HL-60/S4 treated with phorbol 12-myristate 13-acetate at 8.2 ng/mL for 4 days and 3 days (cell line): ENCODE data around the gene PLAAT5.

Experiments
- in situ Hi-C: fragments of 300-500 bp; cut with MboI; formaldehyde crosslinking; loops from 2 replicates; pipeline ENCODE4 v1.15.0; 2022; ENCODE audit warnings: low sequenced_read_pairs

PLAAT5 gene

DNA sequence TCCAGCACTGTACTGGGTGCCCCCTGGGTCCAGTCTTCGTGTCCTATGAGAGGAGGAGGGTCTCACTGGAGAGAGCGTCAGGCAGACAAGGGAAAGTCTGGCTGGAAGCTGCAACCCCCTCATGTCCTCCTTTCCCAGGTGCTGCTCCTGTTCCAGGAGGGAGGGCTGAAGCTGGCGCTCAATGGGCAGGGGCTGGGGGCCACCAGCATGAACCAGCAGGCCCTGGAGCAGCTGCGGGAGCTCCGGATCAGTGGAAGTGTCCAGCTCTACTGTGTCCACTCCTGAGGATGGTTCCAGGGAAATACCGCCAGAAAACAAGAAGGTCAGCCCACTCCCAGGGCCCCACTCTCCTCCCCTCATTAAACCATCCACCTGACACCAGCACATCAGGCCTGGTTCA is 25.1 kb upstream of the PLAAT5 start:
- in situ Hi-C loops, result no loop called here

DNA sequence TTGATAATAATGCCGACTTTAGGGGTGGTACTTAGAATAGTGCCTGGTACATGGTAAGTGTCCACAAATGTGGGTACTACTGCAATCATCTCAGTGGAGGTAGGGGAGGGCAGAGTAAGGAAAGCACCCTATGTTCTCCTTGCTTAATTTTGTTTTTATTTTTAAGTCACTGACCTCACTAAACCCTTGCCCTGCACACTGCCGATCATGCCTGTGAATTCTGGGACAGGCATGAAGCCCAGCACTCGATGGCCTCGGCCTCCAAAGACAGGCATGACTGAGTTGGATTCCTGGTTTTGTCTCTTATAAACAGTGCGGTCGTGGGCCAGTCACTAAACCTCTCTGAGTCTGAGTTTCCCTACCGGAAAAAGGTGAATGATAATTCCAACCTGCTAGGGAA is 21.8 kb upstream of the PLAAT5 start:
- in situ Hi-C loops, result no loop called here

DNA sequence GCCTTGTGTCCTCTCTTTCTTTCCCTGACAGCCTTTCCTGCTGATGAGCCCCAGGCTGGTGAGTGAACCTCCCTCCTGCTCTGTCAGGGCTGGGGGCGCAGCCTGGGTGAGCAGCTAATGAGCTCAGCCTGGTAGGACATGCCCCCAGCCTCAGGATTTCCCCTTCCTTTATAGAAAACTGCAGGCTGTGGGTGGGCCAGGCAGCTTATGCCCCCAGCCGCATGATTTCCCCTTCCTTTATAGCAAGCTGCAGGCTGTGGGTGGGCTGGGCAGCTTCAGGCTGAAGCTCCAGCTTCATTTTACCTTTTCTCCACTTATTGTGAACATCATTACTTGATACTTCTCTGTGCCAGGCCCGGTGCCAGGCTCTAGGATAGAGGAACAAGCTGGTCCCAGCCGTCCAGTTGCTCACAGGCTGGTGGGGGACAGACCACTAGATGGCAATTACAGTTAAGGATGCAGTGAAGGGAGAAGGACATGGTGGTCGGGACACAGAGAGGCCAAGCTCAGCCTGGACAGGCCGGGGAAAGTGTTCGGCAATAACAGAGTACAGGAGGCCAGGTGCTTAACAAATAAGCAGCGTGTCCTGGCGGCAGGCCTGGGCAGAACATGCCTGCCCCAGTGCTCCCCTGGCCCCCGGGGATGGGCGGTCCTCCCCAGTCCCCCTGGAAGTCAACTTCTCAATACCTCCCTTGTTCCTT is 20.2 kb upstream of the PLAAT5 start:
- in situ Hi-C loops, result no loop called here

GRCh38 chr11:63510360-63511047 is 19.5 kb upstream of the PLAAT5 start:
- in situ Hi-C loops, result no loop called here

GRCh38 chr11:63508745-63509144 is 17.8 kb upstream of the PLAAT5 start:
- in situ Hi-C loops, result no loop called here

- in situ Hi-C loops, result no loop called here
Observed at GRCh38 chr11:63508009-63508408, 17.0 kb upstream of the PLAAT5 start.

GRCh38 chr11:63507511-63507910 is 16.5 kb upstream of the PLAAT5 start:
- in situ Hi-C loops, result no loop called here

DNA sequence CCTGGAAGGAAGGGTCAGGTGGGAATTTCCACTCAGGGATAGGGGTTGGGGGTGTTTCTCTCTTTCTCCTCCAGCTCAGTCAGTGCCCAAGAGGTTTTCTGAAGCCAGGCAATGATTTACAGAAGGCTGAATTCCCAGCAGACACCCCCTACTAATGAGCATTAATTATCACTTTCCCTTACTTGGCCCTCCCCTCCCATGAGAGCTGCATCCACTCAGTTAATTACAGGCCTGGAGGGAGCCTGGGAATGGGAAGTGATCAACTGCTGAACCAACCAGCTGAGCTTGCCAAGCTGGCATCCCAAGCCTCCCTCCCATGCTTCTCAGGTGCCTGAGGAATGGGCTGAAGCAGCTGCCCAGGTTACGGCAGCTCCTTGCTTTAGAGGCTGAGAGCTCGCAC is 15.9 kb upstream of the PLAAT5 start:
- in situ Hi-C loops, result no loop called here

DNA sequence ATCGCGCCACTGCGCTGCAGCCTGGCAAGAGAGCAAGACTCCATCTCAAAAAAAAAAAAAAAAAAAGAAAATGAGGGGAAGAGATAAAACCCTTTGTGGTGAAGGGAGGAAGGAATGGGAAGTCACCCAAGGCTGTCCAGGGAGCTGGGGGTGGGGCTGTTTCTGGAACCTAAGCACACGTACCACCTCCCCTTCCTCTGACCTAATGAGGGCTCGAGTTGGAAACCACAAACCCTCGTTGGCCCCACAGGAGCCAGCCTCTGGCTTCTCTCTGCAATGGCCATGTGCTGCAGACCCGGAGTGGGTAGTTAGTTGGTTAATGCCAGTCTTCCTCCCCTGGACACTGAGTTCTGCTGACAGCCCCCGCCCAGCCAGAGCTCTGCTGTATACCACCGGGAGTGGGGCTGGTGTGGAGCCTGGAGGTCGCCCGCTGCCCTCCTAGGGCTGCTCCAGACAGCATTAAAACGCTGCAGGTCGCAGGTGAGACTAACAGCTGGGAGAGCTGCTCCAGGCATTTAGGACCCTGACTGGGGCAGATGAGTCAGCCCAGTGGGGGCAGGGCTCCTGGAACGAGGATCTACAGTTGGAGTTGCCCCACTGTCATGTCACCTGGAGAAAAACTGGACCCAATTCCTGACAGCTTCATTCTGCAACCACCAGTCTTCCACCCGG is 15.0 kb upstream of the PLAAT5 start, which contains the start of gene LGALS12:
Gene LGALS12 (plus strand): TSS at position 228 of the 672 bp plus-strand sequence. CDS start 375 bp downstream, at position 603.
- in situ Hi-C loops, result no loop called here

- in situ Hi-C loops, result no loop called here
Observed at GRCh38 chr11:63504933-63505586, 14.1 kb upstream of the PLAAT5 start.

DNA sequence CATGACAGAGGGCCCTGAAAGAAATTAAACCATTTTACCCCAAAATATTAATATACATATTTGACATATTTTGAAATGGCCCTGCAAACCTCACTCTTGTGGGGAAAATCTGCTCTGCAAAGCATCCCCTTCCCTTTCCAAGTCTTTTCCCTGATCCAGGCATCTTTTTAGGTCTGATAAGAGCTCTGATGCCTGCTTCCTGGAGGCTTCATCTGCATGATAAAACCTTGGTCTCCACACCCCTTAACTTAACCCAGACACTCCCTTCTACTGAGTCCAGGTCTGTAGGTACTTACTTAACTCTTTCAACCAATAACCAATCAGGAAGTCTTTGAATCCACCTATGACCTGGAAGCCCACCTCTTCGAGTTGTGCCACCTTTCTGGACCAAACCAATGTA is 13.1 kb upstream of the PLAAT5 start:
- in situ Hi-C loops, result no loop called here

DNA sequence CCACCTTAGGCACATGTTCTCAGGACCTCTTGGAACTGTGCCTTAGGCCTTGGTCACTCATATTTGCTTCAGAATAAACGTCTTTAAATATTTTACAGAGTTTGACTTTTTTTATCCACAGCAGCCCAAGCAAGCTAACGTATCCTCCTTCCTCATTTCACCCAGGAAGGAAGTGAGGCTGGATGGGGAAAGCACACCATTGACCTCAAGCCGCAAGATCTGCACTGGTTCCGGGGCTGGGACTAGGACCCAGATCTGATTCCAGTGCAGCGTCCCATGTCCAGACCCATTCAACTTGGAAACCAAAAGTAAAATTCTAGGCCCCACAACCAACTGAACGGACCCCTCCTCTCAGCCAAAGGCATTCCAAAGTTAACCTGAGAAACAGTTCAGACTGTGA is 12.5 kb upstream of the PLAAT5 start:
- in situ Hi-C loops, result no loop called here

GRCh38 chr11:63502252-63502820 is 11.4 kb upstream of the PLAAT5 start:
- in situ Hi-C loops, result no loop called here

DNA sequence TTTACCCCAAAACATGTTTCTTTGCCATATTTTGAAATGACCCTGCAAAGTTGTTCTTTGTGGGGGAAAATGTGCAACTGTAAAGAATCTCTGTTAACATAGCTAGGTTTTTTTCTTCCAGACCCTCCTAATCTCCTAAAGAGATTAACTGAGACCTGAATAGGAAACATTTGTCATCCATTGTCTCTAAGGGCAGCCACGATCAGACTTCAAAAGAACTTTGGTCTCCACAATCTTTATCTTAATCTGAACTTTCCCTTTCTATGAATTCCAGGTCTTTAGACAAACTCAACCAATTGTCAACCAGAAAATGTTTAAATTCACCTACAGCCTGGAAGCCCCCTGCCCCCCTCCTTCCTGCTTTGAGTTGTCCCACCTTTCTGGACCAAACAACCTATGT is 10.3 kb upstream of the PLAAT5 start:
- in situ Hi-C loops, result no loop called here

GRCh38 chr11:63499874-63500273 is 8.9 kb upstream of the PLAAT5 start:
- in situ Hi-C loops, result no loop called here

GRCh38 chr11:63494975-63495374 is 4.0 kb upstream of the PLAAT5 start:
- in situ Hi-C loops, result no loop called here

GRCh38 chr11:63493127-63493526 is 2.2 kb upstream of the PLAAT5 start:
- in situ Hi-C loops, result no loop called here

DNA sequence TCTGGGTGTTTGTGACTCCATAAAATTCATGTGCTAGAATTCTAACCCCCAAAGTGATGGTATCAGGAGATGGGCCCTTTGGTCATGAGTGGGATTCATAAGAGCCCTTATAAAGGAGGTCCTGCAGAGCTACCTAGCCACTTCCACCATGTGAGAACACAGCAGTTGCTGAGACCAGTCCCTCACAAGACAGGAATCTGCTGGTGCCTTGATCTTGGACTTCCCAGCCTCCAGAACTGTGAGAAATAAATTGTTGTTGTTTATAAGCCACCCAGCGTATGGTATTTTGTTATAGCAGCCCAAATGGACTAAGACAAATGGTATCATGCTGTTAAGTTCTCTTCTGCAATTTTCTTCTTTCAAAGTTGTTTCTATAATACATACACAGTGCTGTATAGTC is 1.5 kb upstream of the PLAAT5 start:
- in situ Hi-C loops, result no loop called here

DNA sequence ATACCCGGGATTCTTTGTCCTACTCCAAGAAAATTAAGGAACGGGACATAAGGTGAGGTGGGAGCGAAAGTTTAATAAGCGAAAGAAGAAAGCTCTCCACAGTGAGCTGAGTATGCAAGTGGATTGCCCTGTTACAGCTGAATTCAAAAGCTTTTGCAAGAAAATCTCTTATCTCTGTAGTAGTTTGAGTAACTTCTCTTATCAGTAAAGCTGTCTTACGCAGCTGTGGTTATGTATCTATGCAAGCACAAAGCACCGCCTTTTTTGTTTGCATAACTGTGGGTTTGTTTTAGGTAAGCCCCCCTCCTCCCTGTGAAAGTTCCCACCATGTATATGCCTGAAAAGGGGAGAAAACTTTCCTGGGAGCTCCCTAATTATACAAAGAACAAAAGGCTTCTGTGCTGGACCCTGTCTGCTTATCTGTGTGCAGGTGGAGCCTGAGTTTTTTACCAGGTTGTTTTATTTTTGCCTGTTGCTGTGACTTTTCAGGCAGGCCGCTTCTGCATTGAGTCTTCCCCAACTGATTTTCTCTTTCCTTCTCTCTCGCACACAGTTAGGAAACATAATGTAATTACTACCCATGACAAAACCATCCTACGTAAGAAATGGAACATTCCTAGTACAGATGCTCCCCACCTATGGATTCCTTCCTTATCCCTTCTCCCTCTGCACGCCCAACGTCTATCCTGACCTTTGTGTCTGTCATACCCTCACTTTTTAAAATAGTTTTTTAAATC is 837 bp upstream of the PLAAT5 start:
- in situ Hi-C loops, result no loop called here

GRCh38 chr11:63491240-63491587 is 247 bp upstream of the PLAAT5 start:
- in situ Hi-C loops, result no loop called here

DNA sequence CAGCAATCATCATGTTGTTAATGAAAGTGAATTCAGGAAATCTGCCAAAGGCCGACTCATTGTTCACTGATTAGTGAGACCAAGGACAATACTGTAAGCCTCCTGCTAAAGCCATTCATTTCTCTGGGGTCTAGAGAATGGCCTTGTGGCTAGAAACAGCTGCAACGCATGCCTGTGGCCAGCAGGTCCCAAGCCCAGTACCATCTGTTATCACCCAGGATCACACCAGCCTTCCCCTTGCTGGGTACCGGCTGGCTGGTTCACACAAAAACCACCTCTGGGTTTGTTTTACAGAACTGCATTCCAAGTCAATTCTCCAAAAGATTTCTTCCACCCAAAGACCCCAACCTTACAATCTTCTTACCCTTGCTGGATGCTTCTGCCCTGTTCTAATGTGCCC is 1.1 kb downstream of the PLAAT5 start:
- in situ Hi-C loops, result no loop called here
